K562 (cell line): ENCODE results near the gene AMH. TPM values are rescaled to one million over a fixed set of nuclear protein-coding genes. Genes with fewer than 3 reads are reported as not detected.

Experiments
- BHLHE40 ChIP-seq: IDR thresholded peaks from 2 replicates; pipeline ENCODE4 v1.6.1; 2011; ENCODE audit warnings: low read length, improper control_type of control experiment
- BRCA1 ChIP-seq, 2 experiments: fragments of 450-650 bp in 1 of 2; sonication (generic) in 1 of 2; formaldehyde crosslinking in 1 of 2; IDR thresholded peaks; 2 replicates each; pipeline versions ENCODE4 v1.5.0 to v1.6.1; 2017 to 2020; ENCODE audit warnings: mild to moderate bottlenecking in 1 of 2, missing genetic modification reagents in 1 of 2
- CBX5 ChIP-seq: IDR thresholded peaks from 2 replicates; pipeline ENCODE4 v1.6.1; 2014; ENCODE audit warnings: low read depth, borderline replicate concordance
- CHCHD3 ChIP-seq: fragments of 250-450 bp; sonication (Bioruptor Pico); IDR thresholded peaks from 2 replicates; pipeline ENCODE4 v2.1.2; 2022; ENCODE audit warnings: mild to moderate bottlenecking
- EHMT2 ChIP-seq: fragments of 450-650 bp; IDR thresholded peaks from 2 replicates; pipeline ENCODE4 v1.6.1; 2018; ENCODE audit warnings: antibody characterized with exemption
- HOXB6 ChIP-seq: fragments of 250-450 bp; sonication (Bioruptor Pico); IDR thresholded peaks from 2 replicates; pipeline ENCODE4 v1.5.1; 2022; ENCODE audit warnings: mild to moderate bottlenecking, borderline replicate concordance
- LARP7 ChIP-seq: fragments of 450-650 bp; IDR thresholded peaks from 2 replicates; pipeline ENCODE4 v1.6.1; 2016
- MEIS2 ChIP-seq: fragments of 450-650 bp; IDR thresholded peaks from 2 replicates; pipeline ENCODE4 v1.6.1; 2014; ENCODE audit warnings: mild to moderate bottlenecking; ENCODE audit not compliant: partially characterized antibody
- MNT ChIP-seq, 2 experiments: fragments of 450-650 bp; conservative IDR thresholded peaks; 2 replicates each; pipeline ENCODE4 v1.6.1; 2017; ENCODE audit warnings: mild to moderate bottlenecking in 2 of 2, moderate library complexity in 2 of 2
- NFIC ChIP-seq: fragments of 450-650 bp; IDR thresholded peaks from 2 replicates; pipeline ENCODE4 v1.6.1; 2017; ENCODE audit warnings: mild to moderate bottlenecking, inconsistent platforms
- PKNOX1 ChIP-seq: fragments of 450-650 bp; IDR thresholded peaks from 2 replicates; pipeline ENCODE4 v1.6.1; 2016
- POLR3G ChIP-seq: IDR thresholded peaks from 2 replicates; pipeline ENCODE4 v1.6.1; 2011; ENCODE audit not compliant: insufficient read length, insufficient replicate concordance; ENCODE audit errors: extremely low read depth
- TOE1 ChIP-seq, 2 experiments: fragments of 450-650 bp in 1 of 2; sonication (generic) in 1 of 2; formaldehyde crosslinking in 1 of 2; IDR thresholded peaks; 2 replicates each; pipeline versions ENCODE4 v1.7.1 to v1.8.0; 2016 to 2022; ENCODE audit warnings: borderline replicate concordance in 2 of 2, mild to moderate bottlenecking in 2 of 2, antibody characterized with exemption in 1 of 2, inconsistent platforms in 1 of 2, low read depth in 1 of 2, missing genetic modification reagents in 1 of 2, moderate library complexity in 1 of 2
- TRIM24 ChIP-seq, 2 experiments: fragments of 450-650 bp; IDR thresholded peaks; 2 replicates each; pipeline ENCODE4 v1.6.1; 2016
- ZBTB26 ChIP-seq: fragments of 450-650 bp; formaldehyde crosslinking; IDR thresholded peaks from 2 replicates; pipeline ENCODE4 v1.4.0; 2022; ENCODE audit warnings: missing genetic modification characterization
- ZEB2 ChIP-seq: fragments of 450-650 bp; IDR thresholded peaks from 2 replicates; pipeline ENCODE4 v1.6.1; 2016
- ZFP30 ChIP-seq: fragments of 250-450 bp; sonication (Bioruptor Pico); IDR thresholded peaks from 2 replicates; pipeline ENCODE4 v1.8.0; 2022; ENCODE audit warnings: moderate library complexity, mild to moderate bottlenecking, inconsistent platforms, borderline replicate concordance
- ZFPM2 ChIP-seq: fragments of 250-450 bp; sonication (Bioruptor Pico); IDR thresholded peaks from 2 replicates; pipeline ENCODE4 v1.5.1; 2022; ENCODE audit warnings: mild to moderate bottlenecking
- ZFX ChIP-seq: sonication (generic); formaldehyde crosslinking; IDR thresholded peaks from 2 replicates; pipeline ENCODE4 v1.8.0; 2022; ENCODE audit warnings: mild to moderate bottlenecking, missing genetic modification reagents, moderate library complexity
- ZNF280B ChIP-seq: fragments of 250-450 bp; sonication (Bioruptor Pico); IDR thresholded peaks from 2 replicates; pipeline ENCODE4 v1.5.1; 2021; ENCODE audit warnings: mild to moderate bottlenecking
- ZNF311 ChIP-seq: fragments of 250-450 bp; sonication (Bioruptor Pico); IDR thresholded peaks from 2 replicates; pipeline ENCODE4 v1.4.0; 2020; ENCODE audit warnings: mild to moderate bottlenecking, moderate library complexity
- ZNF511 ChIP-seq: sonication (generic); formaldehyde crosslinking; IDR thresholded peaks from 2 replicates; pipeline ENCODE4 v1.8.0; 2022; ENCODE audit warnings: mild to moderate bottlenecking, missing genetic modification reagents
- ZNF584 ChIP-seq: fragments of 200-800 bp; sonication (Bioruptor generic); IDR thresholded peaks from 2 replicates; pipeline ENCODE4 v1.6.1; 2016; ENCODE audit warnings: low read depth, mild to moderate bottlenecking, missing genetic modification characterization, missing compliant biosample characterization
- polyA plus RNA-seq, 8 experiments: library from polyadenylated mRNA; depleted of rRNA in 4 of 8; stranded (reverse) in 5 of 8; unstranded in 3 of 8; fragments of >200 nt; fragmentation: Nextera tagmentation in 2 of 8; fragmentation: Illumina TruSeq in 1 of 8; extraction: Ambion mirVana in 2 of 8; extraction: Trizol in 1 of 8; gene quantifications; 2 replicates each; pipeline versions ENCODE4 v1.2.1 to v1.2.3, GENCODE V29; 2011 to 2014; ENCODE audit warnings: inconsistent platforms in 1 of 8, missing spikeins in 1 of 8
- total RNA-seq, 7 experiments: library from RNA; depleted of rRNA in 6 of 7; stranded (reverse); fragments of >200 nt in 6 of 7; fragmentation: Illumina TruSeq in 2 of 7; extraction: Trizol in 2 of 7; gene quantifications; 2 replicates each; pipeline versions ENCODE4 v1.2.1 to v1.2.3, GENCODE V29; 2011 to 2021; ENCODE audit warnings: low replicate concordance in 1 of 7

The AMH gene
- total and polyA plus RNA-seq, 9 of the 15 experiments (the other 6 are each of a cell fraction or from before 2014, with no cell fraction given) = 0.29 to 27.4 (median 2.6) TPM; not detected in 2

- TF ChIP-seq ZNF311 (CRISPR knock-in tag) (0 out of 2 replicates have a peak, but pooled peaks have one; percentile 51), ZNF584 (CRISPR knock-in tag) (no peak), BHLHE40 (peak; percentile 36; the same call in 1 of the 2 replicates), ZEB2 (peak; percentile 13; the same call in 1 of the 2 replicates), CBX5 (0 out of 2 replicates have a peak, but pooled peaks have one; percentile 11), CHCHD3 (CRISPR knock-in tag) (no peak), ZNF511 (CRISPR knock-in tag) (peak; percentile 45; the same call in 1 of the 2 replicates), LARP7 (no peak), ZFPM2 (no peak), PKNOX1 (peak; percentile 81), MEIS2 (peak; percentile 77), ZNF280B (CRISPR knock-in tag) (no peak), TRIM24 (IDR thresholded peaks at IDR 0.05) (no peak), ZFP30 (no peak), EHMT2 (no peak), POLR3G (no peak), MNT (conservative IDR thresholded peaks at IDR 0.05) (peak; percentile 90 to 94), TOE1 (IDR thresholded peaks at IDR 0.05; ENCODE audit: borderline replicate concordance) (no peak), TOE1 (CRISPR knock-in tag; IDR thresholded peaks at IDR 0.05; ENCODE audit: borderline replicate concordance, low read depth) (no peak), ZFX (CRISPR knock-in tag) (peak; percentile 43; the same call in 1 of the 2 replicates), HOXB6 (CRISPR knock-in tag) (no peak), BRCA1 (IDR thresholded peaks at IDR 0.05) (no peak), BRCA1 (CRISPR knock-in tag; IDR thresholded peaks at IDR 0.05) (no peak), ZBTB26 (CRISPR knock-in tag) (no peak), NFIC (peak; percentile 96)
Observed at GRCh38 chr19:2266183-2266993, 17.3 kb downstream of the AMH start (continued).
